Stimulated activated CD4-positive, alpha-beta T cell treated with anti-CD3 and anti-CD28 coated beads, TNF-alpha, amount 100 ng/mL, for 1 hour (primary cell): ENCODE results near the gene BDP1.
"Not testable (repeated sequence)": the region's sequence is repeated elsewhere in the genome, so short reads cannot be mapped to it uniquely, and the experiment has no call there.

Experiments used
- DNase-seq, 3 donors: peaks; one replicate each; pipeline ENCODE4 v3.0.0-alpha.2; 2020; ENCODE audit warnings: low read depth in 3 of 3, low spot score in 1 of 3

BDP1 gene

DNA sequence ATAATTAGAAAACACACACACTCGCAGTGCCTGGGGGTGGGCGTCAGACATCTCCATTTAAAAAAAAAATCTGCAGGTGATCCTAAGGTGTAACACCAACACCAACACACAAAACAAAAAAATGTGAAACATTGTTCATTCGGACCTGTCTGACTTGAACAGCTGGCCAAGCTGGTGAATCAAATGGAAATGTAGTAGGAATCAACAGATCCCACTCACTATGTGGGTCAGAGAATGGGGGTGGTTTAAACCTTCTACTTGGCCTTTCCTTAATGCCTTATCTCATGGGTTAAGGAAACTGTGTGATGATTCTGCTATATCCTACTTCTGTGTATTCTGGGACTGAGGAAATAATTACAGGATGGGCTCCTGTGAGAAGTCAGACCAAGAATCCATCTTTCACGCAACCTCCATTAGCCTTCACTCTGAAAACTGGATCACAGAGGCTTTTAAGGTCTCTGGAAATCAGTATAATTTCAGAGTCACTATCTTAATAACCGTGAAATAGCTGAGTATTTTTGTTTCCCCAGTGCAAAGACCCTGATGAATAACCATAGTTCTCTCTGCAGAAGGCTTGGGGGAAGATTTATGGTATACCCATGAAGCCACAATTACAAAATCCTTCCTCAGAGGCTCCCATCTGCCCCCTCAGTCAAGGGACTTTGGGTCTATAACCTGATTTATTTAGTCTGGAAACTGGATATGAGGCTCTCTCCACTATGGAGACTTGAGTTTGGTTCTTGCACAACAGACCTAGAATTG, 114.5 kb downstream of the BDP1 start:
- DNase-seq: no peak

DNA sequence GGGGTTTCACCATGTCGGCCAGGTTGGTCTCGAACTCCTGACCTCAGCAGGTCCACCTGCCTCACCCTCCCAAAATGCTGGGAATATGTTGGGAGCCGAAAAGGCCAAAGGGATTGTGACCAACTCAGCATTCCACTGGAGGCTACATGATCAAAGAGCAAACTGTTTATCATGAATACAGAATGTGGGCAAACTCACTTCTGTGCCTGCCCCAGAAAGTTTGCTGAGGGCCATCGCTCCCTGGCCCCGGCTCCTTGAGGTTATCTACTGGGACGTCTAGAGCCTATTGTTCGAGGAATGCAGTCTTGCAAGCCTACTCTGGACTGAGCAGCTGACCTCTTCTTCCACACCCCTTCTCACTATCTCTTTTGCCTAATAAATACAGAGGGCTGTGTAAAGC, 116.4 kb downstream of the BDP1 start:
- DNase-seq: not testable (repeated sequence)

DNA sequence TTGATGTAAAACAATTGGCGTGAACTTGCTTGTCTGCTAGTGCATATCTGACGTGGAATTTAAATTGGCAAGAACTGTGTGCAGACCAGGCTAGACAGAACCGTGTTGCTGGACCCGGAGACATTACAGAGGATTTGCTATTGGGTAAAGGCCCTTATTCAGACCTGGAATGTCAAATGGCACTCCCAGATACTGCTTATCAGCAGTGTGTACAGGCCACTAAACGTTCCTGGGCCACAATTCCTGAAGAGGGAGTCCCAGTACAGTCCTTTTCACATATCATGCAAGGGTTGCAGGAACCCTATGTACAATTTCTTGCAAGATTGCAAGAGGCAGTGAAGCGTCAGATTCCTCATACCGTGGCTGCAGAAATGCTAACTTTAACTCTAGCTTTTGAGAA, 118.1 kb downstream of the BDP1 start:
- no peak for DNase-seq

DNA sequence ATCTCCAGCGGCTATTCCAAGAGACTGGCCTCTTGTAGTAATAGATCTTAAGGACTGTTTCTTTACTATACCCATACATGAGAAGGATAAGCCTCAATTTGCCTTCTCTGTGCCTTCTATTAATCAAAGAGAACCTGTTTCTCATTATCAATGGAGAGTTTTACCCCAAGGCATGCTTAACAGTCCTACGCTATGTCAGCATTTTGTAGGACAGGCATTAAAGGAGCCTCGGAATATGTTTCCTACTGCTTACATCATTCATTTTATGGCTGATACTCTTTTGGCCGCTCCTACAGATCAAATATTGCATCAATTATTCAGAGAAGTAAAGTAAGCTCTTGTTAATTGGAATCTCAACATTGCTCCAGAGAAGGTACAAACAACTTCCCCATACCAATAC, 120.1 kb downstream of the BDP1 start:
- DNase-seq: not testable (repeated sequence)

DNA sequence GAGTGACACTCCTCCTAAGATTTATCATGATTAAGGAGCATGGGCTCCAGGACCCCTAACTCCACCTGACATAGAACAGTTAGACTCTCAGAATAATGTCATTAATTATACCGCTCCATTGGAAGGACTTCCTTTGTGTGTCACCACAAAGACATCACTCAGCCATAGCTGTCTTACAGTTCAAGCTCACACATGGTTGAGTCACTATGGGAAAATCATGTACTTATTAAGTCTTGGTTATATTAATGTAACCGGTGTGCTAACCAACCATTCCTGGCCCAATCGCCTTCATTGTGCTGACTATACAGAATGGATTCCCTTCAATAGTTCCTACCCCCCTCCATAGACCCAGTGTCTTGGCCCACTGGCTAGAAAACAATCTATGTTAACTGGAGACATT, 120.8 kb downstream of the BDP1 start:
- no peak for DNase-seq

DNA sequence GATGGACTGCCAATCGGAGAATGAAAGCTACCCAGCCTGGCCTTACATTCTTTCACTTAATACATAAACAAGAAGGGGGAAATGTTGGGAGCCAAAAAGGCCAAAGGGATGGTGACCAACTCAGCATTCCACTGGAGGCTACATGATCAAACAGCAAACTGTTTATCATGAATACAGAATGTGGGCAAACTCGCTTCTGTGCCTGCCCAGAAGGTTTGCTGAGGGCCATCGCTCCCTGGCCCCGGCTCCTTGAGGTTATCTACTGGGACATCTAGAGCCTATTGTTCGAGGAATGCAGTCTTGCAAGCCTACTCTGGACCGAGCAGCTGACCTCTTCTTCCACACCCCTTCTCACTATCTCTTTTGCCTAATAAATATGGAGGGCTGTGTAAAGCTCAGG, 122.4 kb downstream of the BDP1 start:
- DNase-seq: not testable (repeated sequence)

DNA sequence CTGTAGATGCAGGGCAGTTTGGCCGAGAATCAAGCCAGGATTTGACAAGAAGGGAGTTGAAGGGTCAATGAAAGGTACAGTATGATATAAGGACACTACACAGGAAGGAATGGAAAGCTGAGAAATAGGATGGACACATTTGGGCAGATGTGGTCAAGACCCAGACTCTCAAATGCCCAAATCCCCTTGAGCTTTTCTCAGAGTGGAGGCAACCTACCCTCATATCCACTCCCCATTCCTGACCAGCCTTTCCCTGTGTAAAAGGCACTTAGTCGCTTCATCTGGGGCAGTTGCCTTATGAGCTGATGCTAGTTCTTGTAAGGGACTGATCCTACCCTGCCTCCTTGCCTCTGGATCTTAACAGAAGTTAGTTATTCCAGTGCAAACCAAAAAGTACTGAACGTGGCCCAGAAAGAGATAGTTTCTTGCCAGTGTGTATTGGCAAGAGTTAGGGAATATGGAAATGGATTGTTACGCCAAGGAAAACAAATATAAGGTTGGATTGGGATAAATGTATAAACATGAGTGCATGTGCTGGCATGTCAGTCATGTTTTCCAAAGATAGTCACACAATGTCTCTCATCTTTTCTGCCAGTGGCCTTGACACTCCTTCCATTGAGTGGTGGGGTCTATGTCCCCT, 127.6 kb downstream of the BDP1 start:
- no peak for DNase-seq

DNA sequence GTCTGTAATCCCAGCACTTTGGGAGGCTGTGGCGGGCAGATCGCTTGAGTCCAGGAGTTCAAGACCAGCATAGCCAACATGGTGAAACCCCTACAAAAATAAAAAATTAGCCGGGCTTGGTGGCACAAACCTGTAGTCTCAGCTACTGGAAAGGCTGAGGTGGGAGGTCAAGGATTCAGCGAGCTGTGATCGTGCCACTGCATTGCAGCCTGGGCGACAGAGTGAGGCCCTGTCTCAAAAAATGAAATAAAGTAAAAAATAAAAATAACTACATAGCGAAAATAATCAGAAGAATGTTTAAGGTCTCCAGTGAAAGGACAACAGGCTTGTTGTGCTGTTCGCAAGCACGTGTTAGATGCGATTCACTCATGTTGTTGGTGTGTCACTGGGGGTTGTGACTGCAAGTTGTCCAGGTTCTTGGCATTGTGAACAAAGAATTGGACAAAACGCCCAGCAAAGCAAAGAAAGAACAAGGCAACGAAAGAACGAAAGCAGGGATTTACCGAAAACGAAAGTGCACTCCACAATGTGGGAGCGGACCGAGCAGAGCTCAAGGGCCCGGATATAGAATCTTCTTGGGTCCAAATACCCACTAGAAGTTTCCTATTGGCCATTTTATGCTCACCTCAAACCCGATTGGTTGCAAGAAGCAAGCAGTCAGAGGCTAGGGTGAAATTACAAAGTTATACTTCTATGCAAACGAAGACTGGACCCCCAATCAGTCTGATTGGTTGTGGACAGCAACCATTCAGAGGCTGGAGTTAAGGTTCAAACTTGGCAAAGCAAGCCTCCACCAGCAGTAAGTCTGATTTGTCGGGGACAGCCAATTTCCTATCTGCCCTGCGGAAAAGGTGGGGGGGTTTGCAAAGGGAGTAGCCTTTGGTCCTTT, 130.8 kb downstream of the BDP1 start:
- DNase-seq: no peak

DNA sequence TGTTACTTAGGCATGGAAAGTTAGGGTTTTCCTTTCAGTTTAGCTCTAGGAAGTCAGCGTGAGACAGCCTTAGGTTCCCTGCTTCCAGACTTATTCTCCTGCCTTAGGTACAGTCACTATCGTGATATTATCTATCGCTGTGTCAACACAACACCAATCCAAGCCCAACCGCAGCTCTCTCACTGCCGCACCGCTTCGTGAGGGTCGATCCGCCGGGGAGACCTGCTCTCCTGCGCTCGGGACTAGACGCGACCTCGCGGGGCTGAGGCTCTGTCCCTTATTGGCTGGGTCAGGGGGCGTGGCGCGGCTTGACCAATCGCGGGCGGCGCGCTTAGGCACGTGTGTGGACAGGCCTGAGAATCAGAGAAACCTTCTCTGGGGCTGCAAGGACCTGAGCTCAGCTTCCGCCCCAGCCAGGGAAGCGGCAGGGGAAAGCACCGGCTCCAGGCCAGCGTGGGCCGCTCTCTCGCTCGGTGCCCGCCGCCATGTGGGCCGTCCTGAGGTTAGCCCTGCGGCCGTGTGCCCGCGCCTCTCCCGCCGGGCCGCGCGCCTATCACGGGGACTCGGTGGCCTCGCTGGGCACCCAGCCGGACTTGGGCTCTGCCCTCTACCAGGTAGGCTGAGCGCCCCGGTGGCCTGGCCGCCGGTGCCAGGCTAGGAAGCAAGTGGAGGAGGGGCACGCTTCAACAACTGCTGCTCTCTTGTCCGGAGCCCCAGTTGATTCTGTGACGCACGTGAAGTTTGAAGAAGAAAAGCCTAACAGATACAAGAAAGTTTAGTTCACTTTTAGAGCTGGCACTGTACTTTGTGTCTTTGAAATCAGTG, 131.7 kb downstream of the BDP1 start, which contains the start of gene MCCC2:
Gene MCCC2 (plus strand): TSS at position 400 of the 825 bp plus-strand sequence. CDS start 86 bp downstream, at position 486.
- DNase-seq: peak; percentile 86 to 92 (median 90)

DNA sequence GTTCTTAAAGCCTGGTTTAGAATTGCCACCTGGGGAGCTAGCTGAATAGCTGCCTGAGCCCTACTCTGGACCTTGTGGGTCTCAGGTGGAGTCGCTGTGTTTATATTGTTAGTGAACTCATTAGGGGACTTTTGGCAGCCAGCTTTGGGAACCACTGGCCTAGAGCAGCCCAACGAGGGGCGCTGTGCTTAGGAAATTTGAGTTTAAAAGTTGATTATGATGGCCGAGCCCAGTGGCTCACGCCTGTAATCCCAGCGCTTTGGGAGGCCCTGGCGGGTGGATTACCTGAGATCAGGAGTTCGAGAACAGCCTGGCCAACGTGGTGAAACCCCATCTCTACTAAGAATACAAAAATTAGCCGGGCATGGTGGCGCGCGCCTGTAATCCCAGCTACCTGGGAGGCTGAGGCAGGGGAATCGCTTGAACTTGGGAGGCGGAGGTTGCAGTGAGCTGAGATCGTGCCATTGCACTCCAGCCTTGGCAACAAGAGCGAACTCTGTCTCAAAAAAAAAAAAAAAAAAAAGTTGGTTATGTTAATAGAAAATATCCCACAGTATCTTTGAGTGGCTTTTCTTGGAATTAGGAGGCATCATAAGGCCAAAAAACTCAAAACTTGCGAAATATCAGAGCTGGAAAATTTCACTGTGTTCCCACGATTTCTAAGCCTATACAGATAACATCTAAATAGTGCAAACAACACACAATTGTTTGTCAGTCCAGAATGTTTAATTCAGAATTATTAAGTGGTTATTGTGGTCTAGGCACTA, 132.5 kb downstream of the BDP1 start:
- no peak for DNase-seq

DNA sequence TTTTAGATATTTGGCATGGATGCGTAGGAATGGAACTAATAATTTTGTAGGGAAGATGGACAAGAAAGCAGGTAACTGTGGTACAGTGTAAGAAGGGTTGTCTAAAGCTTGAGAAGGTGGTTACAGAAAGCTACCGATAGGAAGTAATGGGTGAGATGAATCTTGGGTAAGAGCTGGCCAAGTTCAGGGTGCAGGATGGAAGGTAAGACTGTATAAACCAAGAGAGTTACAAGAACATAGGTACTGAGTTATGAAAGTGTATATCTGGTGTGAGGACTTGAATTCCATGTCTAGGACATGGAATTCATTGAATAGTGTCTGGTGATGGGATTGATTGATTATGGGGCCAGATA, 133.1 kb downstream of the BDP1 start:
- no peak for DNase-seq

DNA sequence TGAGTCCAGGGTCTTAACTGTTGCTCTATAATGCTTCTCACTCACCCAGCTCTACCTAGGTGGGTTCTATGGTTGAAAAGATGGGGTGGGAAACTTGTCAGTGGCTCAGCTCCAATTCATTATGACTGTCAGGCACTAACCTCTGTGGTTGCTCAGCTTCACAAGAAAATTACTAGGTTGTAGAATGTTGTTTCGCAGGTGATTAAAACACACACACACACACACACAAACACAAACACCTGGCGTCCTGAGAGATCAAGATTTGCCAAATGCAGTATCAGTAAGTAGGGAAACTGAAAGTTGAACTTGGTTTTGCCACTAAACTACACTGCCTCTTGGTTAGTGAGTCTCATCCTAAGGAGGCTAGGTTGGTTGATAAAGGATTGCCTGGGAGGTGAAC, 134.5 kb downstream of the BDP1 start:
- DNase-seq: no peak

DNA sequence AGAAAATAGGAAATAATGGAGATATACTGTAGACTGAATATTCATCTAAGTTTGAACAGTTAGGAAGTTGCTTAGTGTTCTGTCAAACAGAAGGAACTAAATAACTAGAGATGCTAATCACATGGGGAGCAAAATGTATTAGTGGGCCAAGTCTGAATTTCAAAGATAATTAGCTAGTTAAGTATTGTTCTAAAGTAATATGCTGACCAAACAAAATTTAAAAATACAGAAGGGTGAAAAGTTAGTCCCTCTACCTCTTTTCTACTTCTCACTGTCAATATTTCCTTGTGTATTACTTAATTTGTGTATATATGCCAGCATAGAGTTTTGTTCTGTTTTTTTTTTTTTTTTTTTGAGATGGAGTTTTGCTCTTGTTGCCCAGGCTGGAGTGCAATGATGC, 135.6 kb downstream of the BDP1 start:
- no peak for DNase-seq

DNA sequence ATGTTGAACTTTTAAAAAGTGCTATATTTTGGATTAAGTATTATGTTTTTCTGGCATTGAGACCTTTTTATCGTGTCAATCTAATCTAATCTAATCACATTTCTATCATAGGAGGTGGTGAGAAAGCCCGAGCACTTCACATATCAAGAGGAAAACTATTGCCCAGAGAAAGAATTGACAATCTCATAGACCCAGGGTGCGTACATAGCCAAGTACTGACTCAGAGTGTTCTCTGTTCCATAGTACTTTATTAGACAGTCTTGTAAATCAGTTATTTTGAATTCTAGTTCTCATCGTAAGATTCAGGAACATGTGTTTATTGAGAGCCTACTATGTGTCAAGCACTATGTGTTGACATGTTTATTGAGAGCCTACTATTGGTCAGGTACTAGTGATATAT, 140.7 kb downstream of the BDP1 start:
- DNase-seq: no peak

DNA sequence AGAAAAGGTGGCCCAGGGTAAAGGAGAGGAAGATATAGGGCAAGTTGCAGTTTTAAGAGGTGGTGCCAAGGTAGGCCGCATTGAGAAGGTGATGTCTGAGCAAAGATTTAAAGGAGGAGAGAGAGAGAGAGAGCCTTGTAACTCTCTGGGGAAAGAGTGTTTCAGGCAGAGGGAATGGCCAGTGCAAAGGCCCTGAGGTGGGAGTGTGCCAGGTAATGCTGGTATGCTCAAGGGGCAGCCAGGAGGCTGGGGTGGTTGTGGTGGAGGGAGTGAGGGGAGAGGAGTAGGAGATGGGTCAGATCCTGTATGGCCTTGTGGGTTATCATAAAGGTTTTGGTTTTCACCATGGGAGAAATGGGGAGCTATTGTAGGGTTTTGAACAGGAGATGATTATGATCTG, 141.6 kb downstream of the BDP1 start:
- DNase-seq: no peak

DNA sequence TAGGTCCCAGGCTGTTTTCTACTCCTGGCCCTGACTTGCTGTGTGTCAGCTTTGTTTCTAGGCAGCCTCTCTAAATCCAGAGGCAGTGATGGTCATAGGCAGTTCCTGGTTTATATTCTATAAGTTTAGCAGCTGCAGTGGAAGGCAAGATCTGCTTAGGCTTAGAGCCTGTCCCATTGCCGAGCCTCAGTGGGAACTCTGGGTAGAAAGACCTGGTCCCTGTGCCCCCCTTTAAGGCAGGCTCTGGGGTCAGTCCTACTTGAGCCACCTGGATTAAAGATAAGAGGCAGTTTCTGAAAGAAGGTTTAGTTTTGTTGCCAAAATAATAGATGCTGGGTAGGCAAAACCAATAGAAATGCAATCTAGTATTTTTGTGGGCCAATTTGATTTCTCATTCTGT, 145.3 kb downstream of the BDP1 start:
- no peak for DNase-seq

DNA sequence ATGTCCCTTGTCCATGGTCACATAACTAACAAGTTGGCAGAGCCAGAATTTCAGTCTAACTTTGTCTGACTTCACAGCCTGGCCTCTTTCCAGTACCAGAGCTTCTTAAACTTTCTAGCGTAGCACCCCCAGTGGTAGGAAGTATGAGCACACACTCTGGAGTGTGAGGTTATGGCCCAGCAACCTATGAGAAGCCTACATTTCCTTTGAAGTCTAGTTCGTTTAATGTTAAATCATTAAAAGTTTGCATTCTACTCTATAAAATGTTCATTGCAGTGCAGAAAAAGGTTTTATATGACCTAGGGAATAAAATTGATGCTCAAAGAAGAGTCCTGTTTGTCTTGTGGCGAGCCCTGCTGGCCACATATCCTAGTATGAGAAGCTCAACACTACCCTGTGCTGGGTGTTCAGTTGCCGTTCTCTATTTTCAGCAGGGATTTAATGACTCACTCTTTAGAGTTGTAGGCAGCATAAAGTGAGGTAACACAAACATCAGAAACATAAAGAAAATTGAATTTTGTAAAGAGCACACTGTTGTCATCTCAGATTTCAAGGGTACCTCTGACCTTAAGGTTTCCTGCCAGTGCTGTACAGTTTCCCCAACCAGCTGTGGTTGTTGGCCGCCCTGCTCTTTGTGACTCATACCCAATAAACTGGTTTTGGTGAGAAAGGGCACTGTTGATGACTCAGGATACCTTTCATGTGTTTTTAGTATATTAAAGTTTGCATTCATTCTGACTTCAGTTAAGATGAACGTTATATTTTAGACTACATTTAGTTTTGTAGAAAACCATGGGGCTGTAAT, 146.0 kb downstream of the BDP1 start:
- DNase-seq: peak; percentile 28 to 44 (median 43)

DNA sequence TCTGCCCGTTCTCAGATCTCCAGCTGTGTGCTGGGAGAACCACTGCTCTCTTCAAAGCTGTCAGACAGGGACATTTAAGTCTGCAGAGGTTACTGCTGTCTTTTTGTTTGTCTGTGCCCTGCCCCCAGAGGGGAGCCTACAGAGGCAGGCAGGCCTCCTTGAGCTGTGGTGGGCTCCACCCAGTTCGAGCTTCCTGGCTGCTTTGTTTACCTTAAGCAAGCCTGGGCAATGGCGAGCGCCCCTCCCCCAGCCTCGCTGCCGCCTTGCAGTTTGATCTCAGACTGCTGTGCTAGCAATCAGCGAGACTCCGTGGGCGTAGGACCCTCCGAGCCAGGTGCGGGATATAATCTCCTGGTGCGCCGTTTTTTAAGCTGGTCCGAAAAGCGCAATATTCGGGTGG, 154.5 kb downstream of the BDP1 start:
- DNase-seq: not testable (repeated sequence)

DNA sequence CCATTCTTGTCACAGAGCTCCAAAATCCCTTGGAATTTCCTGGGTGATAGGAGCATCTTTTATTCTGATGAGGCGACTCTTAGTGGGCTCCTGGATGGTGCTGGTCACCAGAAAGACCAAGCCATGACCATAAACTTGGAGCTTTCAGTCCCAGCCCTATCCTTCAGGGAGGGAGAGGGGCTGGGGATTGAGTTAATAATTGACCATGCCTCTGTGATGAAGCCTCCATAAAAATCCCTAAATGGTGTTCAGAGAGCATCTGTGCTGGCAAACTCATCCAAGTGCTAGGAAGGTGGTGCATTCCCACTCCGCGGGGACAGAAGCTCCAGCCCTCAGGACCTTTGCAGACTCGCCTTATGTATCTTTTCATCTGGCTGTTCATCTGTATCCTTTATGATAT, 160.4 kb downstream of the BDP1 start:
- DNase-seq: no peak
